Right lobe of liver (tissue), 6 donors: Measurements from ENCODE around the gene PCNX1. TPM values are rescaled to one million over a fixed set of nuclear protein-coding genes. Genes with fewer than 3 reads are reported as not detected.

Experiments
- ATAC-seq, 4 donors: fragments of 200-7000 bp; cut with Tn5 transposase; one replicate each; pipeline ENCODE4 v1.9.1; 2020; ENCODE audit warnings: mild to moderate bottlenecking in 4 of 4, moderate library complexity in 4 of 4
- DNase-seq, 3 donors: peaks; one replicate each; pipeline ENCODE4 v3.0.0-alpha.2; 2020
- H3K27ac ChIP-seq, 3 donors: fragments of 200-600 bp; one replicate each; pipeline ENCODE4 v1.8.0; 2022
- H3K27me3 ChIP-seq, 2 donors: fragments of 200-600 bp; one replicate each; pipeline ENCODE4 v1.8.0; 2022
- H3K36me3 ChIP-seq, 4 donors: fragments of 200-600 bp; sonication (generic) in 1 of 4; one replicate each; pipeline versions ENCODE4 v1.5.1 to v1.8.0; 2017 to 2022; ENCODE audit warnings: control low read depth in 1 of 4
- H3K4me1 ChIP-seq, 4 donors: fragments of 200-600 bp; sonication (generic) in 1 of 4; one replicate each; pipeline versions ENCODE4 v1.5.1 to v1.8.0; 2017 to 2022; ENCODE audit warnings: control low read depth in 1 of 4
- H3K4me3 ChIP-seq, 3 donors: fragments of 200-600 bp; one replicate each; pipeline ENCODE4 v1.8.0; 2022
- H3K9me3 ChIP-seq, 4 donors: fragments of 200-600 bp; sonication (generic) in 1 of 4; one replicate each; pipeline versions ENCODE4 v1.5.1 to v1.8.0; 2017 to 2022; ENCODE audit warnings: control low read depth in 1 of 4
- POLR2A ChIP-seq: fragments of 450-650 bp; IDR thresholded peaks from one replicate; pipeline ENCODE4 v1.6.1; 2017; ENCODE audit warnings: antibody characterized with exemption, mild to moderate bottlenecking
- WGBS: methylation state at CpG from one replicate; pipeline ENCODE4 v1.1.6; 2018; ENCODE audit warnings: low coverage, low lambda C conversion rate; ENCODE audit not compliant: insufficient coverage; ENCODE audit errors: missing lambda C conversion rate; 5-methylcytosine and 5-hydroxymethylcytosine counted together
- intact Hi-C, 2 donors: fragments of 100-400 bp; cut with DNase I; formaldehyde crosslinking; loops; one replicate each; pipeline versions ENCODE4 v1.11.2 to v1.14.1; 2022
- total RNA-seq, 6 experiments: library from RNA; depleted of rRNA in 2 of 6; stranded (reverse); fragments of >200 nt in 2 of 6; fragmentation: NEBNext Ultra II Directional in 3 of 6; extraction: Animal tissue kit (Norgen Biotek cat#: 25700) in 3 of 6; gene quantifications; one replicate each; pipeline versions ENCODE4 v1.1.0 to v1.2.4, GENCODE V29; 2016 to 2023
- TF ChIP-seq, protein P1 (sequence below), 4 donors: fragments of 200-600 bp in 3 of 4; fragments of 450-650 bp in 1 of 4; IDR thresholded peaks; one replicate each; pipeline versions ENCODE4 v1.5.1 to v1.8.0; 2016 to 2022; ENCODE audit warnings: antibody characterized with exemption in 4 of 4, mild to moderate bottlenecking in 2 of 4
- donor health status: DM: no; HTN: yes; CAD: no.
- donor health status: DM: no; HTN: no; CAD: no.
- donor health status: DM: no; HTN: no; CAD: no.
- donor health status: DM: no; HTN: yes; CAD: no.
- donor health status: DM: no; HTN: yes; CAD: no.

Gene PCNX1
- total RNA-seq, 6 experiments from 2014 or later, result 25.4 to 33.2 (median 29.3) TPM

DNA sequence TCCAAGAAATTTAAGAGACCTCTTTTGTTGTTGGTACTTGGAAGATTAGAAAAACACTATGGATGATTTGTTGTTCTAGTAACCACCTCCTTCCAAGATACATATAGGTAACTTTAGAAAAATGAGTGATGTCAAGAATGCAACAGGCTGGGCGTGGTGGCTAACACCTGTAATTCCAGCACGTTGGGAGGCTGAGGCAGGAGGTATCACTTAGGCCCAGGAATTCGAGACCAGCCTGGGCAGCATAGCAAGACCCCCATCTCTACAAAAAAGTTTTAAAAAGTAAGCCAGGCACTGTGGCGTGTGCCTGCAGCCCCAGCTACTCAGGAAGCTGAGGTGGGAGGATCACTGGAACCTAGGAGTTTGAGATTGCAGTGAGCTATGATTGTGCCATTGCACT is 97.8 kb downstream of the PCNX1 start:
- no peak overlapping the region for H3K4me3 ChIP-seq
- no peaks in the 10 kb centered on the region for H3K27me3 ChIP-seq
- no peaks in the 10 kb centered on the region for H3K36me3 ChIP-seq
- H3K4me1 ChIP-seq, result no peaks in the 10 kb centered on the region
- ATAC-seq (no peak), DNase-seq (no peak)
- intact Hi-C loops, result no loop called here
- TF ChIP-seq POLR2A, result no peak
- TF ChIP-seq, protein P1, sequence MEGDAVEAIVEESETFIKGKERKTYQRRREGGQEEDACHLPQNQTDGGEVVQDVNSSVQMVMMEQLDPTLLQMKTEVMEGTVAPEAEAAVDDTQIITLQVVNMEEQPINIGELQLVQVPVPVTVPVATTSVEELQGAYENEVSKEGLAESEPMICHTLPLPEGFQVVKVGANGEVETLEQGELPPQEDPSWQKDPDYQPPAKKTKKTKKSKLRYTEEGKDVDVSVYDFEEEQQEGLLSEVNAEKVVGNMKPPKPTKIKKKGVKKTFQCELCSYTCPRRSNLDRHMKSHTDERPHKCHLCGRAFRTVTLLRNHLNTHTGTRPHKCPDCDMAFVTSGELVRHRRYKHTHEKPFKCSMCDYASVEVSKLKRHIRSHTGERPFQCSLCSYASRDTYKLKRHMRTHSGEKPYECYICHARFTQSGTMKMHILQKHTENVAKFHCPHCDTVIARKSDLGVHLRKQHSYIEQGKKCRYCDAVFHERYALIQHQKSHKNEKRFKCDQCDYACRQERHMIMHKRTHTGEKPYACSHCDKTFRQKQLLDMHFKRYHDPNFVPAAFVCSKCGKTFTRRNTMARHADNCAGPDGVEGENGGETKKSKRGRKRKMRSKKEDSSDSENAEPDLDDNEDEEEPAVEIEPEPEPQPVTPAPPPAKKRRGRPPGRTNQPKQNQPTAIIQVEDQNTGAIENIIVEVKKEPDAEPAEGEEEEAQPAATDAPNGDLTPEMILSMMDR (IDR thresholded peaks at IDR 0.05), result no peak
- H3K27ac ChIP-seq, result no peak overlapping the region
- 96% methylated on average over 4 of the region's 4 CpGs for WGBS
- H3K9me3 ChIP-seq, result no peaks in the 10 kb centered on the region

DNA sequence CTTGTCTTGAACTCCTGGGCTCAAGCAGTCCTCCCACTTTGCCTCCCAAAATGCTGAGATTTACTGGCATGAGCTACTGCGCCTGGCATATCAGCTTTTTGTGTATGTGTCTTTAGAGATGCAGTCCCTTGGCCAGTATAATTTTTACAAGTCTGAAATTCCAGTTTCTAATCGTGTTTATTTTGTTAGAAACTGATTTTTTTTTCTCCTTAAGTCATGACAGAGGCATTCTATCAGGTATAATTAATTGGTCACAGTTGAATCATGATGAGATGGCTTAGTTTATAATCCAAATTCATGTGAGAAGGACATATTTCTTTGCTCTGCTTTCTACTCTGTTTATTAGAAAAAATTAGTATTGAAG is 98.9 kb downstream of the PCNX1 start:
- Histone ChIP-seq H3K4me1 (no peaks in the 10 kb centered on the region), H3K27me3 (no peaks in the 10 kb centered on the region), H3K27ac (no peak overlapping the region), H3K4me3 (no peak overlapping the region), H3K36me3 (no peaks in the 10 kb centered on the region), H3K9me3 (no peaks in the 10 kb centered on the region)
- intact Hi-C loops, result no loop called here
- WGBS, result 83% methylated on average over 2 of the region's 2 CpGs
- ATAC-seq (no peak), DNase-seq (no peak)
- no peak for TF ChIP-seq POLR2A
- TF ChIP-seq, protein P1 (IDR thresholded peaks at IDR 0.05), result no peak

GRCh38 chr14:71011479-71011878 is 104.2 kb downstream of the PCNX1 start:
- H3K9me3 ChIP-seq, result no peaks in the 10 kb centered on the region
- H3K4me3 ChIP-seq, result no peak overlapping the region
- intact Hi-C loops, result no loop called here
- TF ChIP-seq, protein P1 (IDR thresholded peaks at IDR 0.05), result peak in 2 of 4 donors; percentile 12 to 24
- TF ChIP-seq POLR2A, result no peak
- ATAC-seq, result no peak
- no peaks in the 10 kb centered on the region for H3K36me3 ChIP-seq
- 94% methylated on average over 1 of the region's 1 CpG for WGBS
- H3K27me3 ChIP-seq, result no peaks in the 10 kb centered on the region
- DNase-seq, result no peak
- H3K27ac ChIP-seq, result no peak overlapping the region
- peaks cover 0 to 12% (median 0%) of the 10 kb centered on the region in 4 donors for H3K4me1 ChIP-seq

- ATAC-seq (peak; percentile 77 to 90 (median 83)), DNase-seq (no peak)
- H3K9me3 ChIP-seq, result no peaks in the 10 kb centered on the region
- H3K27ac ChIP-seq, result no peak overlapping the region
- TF ChIP-seq POLR2A, result no peak
- TF ChIP-seq, protein P1 (IDR thresholded peaks at IDR 0.05), result no peak
- 37% methylated on average over 4 of the region's 4 CpGs for WGBS
- no peaks in the 10 kb centered on the region for H3K27me3 ChIP-seq
- H3K4me1 ChIP-seq, result peaks cover 0 to 12% (median 0%) of the 10 kb centered on the region in 4 donors
- intact Hi-C loops, result no loop called here
- H3K36me3 ChIP-seq, result no peaks in the 10 kb centered on the region
- H3K4me3 ChIP-seq, result no peak overlapping the region
Measured at GRCh38 chr14:71012888-71013287, 105.6 kb downstream of the PCNX1 start.
